Measurements from ENCODE around the gene PRKN. TPM values are rescaled to one million over a fixed set of nuclear protein-coding genes. Genes with fewer than 3 reads are reported as not detected.

The PRKN gene
- total and polyA plus RNA-seq, 2 donors (not counting 3 experiments of a cell fraction or from before 2014, with no cell fraction given): 0.06 TPM; not detected in 1

DNA sequence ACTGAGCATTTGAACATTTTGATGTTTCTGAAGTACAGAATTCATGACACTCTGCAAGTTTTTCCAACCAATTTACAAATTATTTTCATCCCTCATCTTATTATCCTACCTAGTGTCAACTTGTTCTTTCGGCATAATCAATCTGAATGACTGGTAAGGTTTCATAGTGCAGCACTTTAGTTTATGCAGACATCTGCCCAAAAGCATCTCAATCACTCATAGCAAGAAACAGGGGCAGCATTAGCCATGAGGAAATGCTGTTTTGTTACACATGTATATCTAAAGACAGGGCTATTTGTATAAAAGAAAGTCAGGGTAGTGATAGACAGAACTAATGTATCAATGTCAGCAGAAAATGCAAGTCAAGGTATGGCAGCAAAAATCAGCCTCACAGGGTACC, 1075.6 kb downstream of the PRKN start:
- dilution Hi-C loops (cut with MboI; ENCODE audit: extremely low pct_ligation_motif_present, low sequenced_read_pairs) (no loop called here), intact Hi-C loops (cut with micrococcal nuclease) (no loop called here)
- H3K27ac ChIP-seq (ENCODE audit: insufficient read depth, low read depth, low read length): no peak overlapping the region
- FAIRE-seq: no peak
- no peaks in the 10 kb centered on the region for H3K27me3 ChIP-seq (ENCODE audit: control insufficient read depth in 2 of 2, insufficient read depth in 2 of 2, low read length in 2 of 2)
- H3K36me3 ChIP-seq (ENCODE audit: control insufficient read depth in 2 of 2, extremely low read depth in 1 of 2, insufficient read depth in 2 of 2, low read length in 2 of 2): no peaks in the 10 kb centered on the region
- H3K9ac ChIP-seq (replicated peaks; ENCODE audit: extremely low read depth, insufficient read depth, low read length): no peak overlapping the region
- H3K9me1 ChIP-seq (replicated peaks; ENCODE audit: control insufficient read depth, extremely low read depth, insufficient read depth, low read length): no peaks in the 10 kb centered on the region
- no peaks in the 10 kb centered on the region for H4K20me1 ChIP-seq (replicated peaks; ENCODE audit: control insufficient read depth, extremely low read depth, insufficient read depth, low read length)
- H3K4me3 ChIP-seq (replicated peaks in 1 of 3; ENCODE audit: insufficient read depth in 1 of 3, low read depth in 1 of 3, low read length in 3 of 3): no peak overlapping the region
- H3K9me3 ChIP-seq (replicated peaks; ENCODE audit: control insufficient read depth, insufficient read depth, low read length): no peaks in the 10 kb centered on the region
- BruUV-seq (replicated peaks): no TSS peak
- ChIA-PET POLR2A (no interaction called here), CTCF (no interaction called here)
- no peak overlapping the region for H2AFZ ChIP-seq (ENCODE audit: low read depth, low read length)
- no peak for TF ChIP-seq MYC (IDR thresholded peaks at IDR 0.05; ENCODE audit: low read depth, low read length)
- DNase-seq (ENCODE audit: low read depth, low spot score): no peak
- no peak overlapping the region for H3K4me2 ChIP-seq (ENCODE audit: insufficient read depth, low read length)
- H3K4me1 ChIP-seq (ENCODE audit: control insufficient read depth, extremely low read depth, insufficient read depth, low read length): no peaks in the 10 kb centered on the region
- H3K79me2 ChIP-seq (ENCODE audit: control insufficient read depth, insufficient read depth, low read length): no peaks in the 10 kb centered on the region

GRCh38 chr6:161649841-161650240, 1077.7 kb downstream of the PRKN start:
- no peak overlapping the region for H3K27ac ChIP-seq (ENCODE audit: insufficient read depth, low read depth, low read length)
- TF ChIP-seq, protein P1, sequence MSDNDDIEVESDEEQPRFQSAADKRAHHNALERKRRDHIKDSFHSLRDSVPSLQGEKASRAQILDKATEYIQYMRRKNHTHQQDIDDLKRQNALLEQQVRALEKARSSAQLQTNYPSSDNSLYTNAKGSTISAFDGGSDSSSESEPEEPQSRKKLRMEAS (IDR thresholded peaks at IDR 0.05; ENCODE audit: insufficient read depth, insufficient read length): no peak
- TF ChIP-seq MYC (IDR thresholded peaks at IDR 0.05; ENCODE audit: low read depth, low read length) (no peak), POLR2AphosphoS5 (IDR thresholded peaks at IDR 0.05; ENCODE audit: insufficient read depth, low read depth, low read length) (no peak), JUN (IDR thresholded peaks at IDR 0.05; ENCODE audit: borderline replicate concordance, insufficient read depth, insufficient read length, low read depth) (no peak), GATA2 (IDR thresholded peaks at IDR 0.05; ENCODE audit: insufficient read depth, insufficient read length, low read depth, low read length) (no peak), EZH2 (IDR thresholded peaks at IDR 0.05; ENCODE audit: borderline replicate concordance, low read depth, low read length, severe bottlenecking) (no peak), POLR2A (IDR thresholded peaks at IDR 0.05; ENCODE audit: low read depth, low read length) (no peak), FOS (IDR thresholded peaks at IDR 0.05; ENCODE audit: borderline replicate concordance, insufficient read depth, low read length) (no peak)
- TF ChIP-seq, protein P2, sequence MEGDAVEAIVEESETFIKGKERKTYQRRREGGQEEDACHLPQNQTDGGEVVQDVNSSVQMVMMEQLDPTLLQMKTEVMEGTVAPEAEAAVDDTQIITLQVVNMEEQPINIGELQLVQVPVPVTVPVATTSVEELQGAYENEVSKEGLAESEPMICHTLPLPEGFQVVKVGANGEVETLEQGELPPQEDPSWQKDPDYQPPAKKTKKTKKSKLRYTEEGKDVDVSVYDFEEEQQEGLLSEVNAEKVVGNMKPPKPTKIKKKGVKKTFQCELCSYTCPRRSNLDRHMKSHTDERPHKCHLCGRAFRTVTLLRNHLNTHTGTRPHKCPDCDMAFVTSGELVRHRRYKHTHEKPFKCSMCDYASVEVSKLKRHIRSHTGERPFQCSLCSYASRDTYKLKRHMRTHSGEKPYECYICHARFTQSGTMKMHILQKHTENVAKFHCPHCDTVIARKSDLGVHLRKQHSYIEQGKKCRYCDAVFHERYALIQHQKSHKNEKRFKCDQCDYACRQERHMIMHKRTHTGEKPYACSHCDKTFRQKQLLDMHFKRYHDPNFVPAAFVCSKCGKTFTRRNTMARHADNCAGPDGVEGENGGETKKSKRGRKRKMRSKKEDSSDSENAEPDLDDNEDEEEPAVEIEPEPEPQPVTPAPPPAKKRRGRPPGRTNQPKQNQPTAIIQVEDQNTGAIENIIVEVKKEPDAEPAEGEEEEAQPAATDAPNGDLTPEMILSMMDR (IDR thresholded peaks at IDR 0.05; ENCODE audit: extremely low read depth in 1 of 2, insufficient read depth in 1 of 2, low read depth in 1 of 2, low read length in 2 of 2): no peak
- no peak overlapping the region for H3K4me3 ChIP-seq (replicated peaks in 1 of 3; ENCODE audit: insufficient read depth in 1 of 3, low read depth in 1 of 3, low read length in 3 of 3)
- ChIA-PET CTCF (no interaction called here), POLR2A (no interaction called here)
- no peak overlapping the region for H3K4me2 ChIP-seq (ENCODE audit: insufficient read depth, low read length)
- dilution Hi-C loops (cut with MboI; ENCODE audit: extremely low pct_ligation_motif_present, low sequenced_read_pairs): no loop called here
- H3K9me3 ChIP-seq (replicated peaks; ENCODE audit: control insufficient read depth, insufficient read depth, low read length): no peaks in the 10 kb centered on the region
- no peaks in the 10 kb centered on the region for H3K4me1 ChIP-seq (ENCODE audit: control insufficient read depth, extremely low read depth, insufficient read depth, low read length)
- H3K36me3 ChIP-seq (ENCODE audit: control insufficient read depth in 2 of 2, extremely low read depth in 1 of 2, insufficient read depth in 2 of 2, low read length in 2 of 2): no peaks in the 10 kb centered on the region
- no peak overlapping the region for H2AFZ ChIP-seq (ENCODE audit: low read depth, low read length)
- no peak for FAIRE-seq
- DNase-seq (ENCODE audit: low read depth, low spot score): no peak
- H3K27me3 ChIP-seq (ENCODE audit: control insufficient read depth in 2 of 2, insufficient read depth in 2 of 2, low read length in 2 of 2): no peaks in the 10 kb centered on the region
- intact Hi-C loops (cut with micrococcal nuclease): no loop called here
- no TSS peak for BruUV-seq (replicated peaks)
- H3K79me2 ChIP-seq (ENCODE audit: control insufficient read depth, insufficient read depth, low read length): no peaks in the 10 kb centered on the region
- H3K9me1 ChIP-seq (replicated peaks; ENCODE audit: control insufficient read depth, extremely low read depth, insufficient read depth, low read length): no peaks in the 10 kb centered on the region
- H3K9ac ChIP-seq (replicated peaks; ENCODE audit: extremely low read depth, insufficient read depth, low read length): no peak overlapping the region
- H4K20me1 ChIP-seq (replicated peaks; ENCODE audit: control insufficient read depth, extremely low read depth, insufficient read depth, low read length): no peaks in the 10 kb centered on the region

Measured in endothelial cell of umbilical vein (primary cell).